ENCODE measurements around the gene ACVR1C.

- no peak for TF ChIP-seq POLR2A (IDR thresholded peaks at IDR 0.05)
- TF ChIP-seq CTCF (IDR thresholded peaks at IDR 0.05), result no peak
Measured at GRCh38 chr2:157523270-157524247, 105.1 kb downstream of the ACVR1C start.
